Measurements from ENCODE around the gene MYO18A.

DNA sequence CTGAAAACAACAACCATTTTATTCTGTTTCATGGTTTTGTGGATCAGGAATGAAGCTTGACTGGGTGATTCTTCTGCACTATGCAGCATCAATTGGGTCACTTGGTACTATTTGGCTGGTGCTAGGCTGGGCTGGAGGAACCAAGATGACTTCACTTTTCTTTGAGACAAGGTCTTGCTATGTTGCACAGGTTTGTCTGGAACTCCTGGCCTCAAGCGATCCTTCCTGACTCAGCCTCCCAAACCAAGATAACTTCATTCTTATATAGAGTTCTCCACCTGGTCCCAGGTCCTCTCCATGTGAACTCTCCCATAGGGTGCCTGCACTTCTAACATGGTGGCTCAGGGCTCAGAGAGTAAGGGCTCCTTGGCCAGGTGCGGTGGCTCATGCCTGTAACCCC lies 139.1 kb downstream of the MYO18A start:
- TF ChIP-seq, protein P1, sequence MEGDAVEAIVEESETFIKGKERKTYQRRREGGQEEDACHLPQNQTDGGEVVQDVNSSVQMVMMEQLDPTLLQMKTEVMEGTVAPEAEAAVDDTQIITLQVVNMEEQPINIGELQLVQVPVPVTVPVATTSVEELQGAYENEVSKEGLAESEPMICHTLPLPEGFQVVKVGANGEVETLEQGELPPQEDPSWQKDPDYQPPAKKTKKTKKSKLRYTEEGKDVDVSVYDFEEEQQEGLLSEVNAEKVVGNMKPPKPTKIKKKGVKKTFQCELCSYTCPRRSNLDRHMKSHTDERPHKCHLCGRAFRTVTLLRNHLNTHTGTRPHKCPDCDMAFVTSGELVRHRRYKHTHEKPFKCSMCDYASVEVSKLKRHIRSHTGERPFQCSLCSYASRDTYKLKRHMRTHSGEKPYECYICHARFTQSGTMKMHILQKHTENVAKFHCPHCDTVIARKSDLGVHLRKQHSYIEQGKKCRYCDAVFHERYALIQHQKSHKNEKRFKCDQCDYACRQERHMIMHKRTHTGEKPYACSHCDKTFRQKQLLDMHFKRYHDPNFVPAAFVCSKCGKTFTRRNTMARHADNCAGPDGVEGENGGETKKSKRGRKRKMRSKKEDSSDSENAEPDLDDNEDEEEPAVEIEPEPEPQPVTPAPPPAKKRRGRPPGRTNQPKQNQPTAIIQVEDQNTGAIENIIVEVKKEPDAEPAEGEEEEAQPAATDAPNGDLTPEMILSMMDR (IDR thresholded peaks at IDR 0.05 in 2 of 3, conservative IDR thresholded peaks at IDR 0.05 in 1 of 3; ENCODE audit: borderline replicate concordance in 1 of 3, insufficient read depth in 1 of 3, low read depth in 2 of 3, low read length in 2 of 3), result no peak
- TF ChIP-seq SIN3A (IDR thresholded peaks at IDR 0.05; ENCODE audit: low read depth), result no peak

Measured in HCT116 (cell line).